Stimulated activated CD8-positive, alpha-beta memory T cell treated with anti-CD3 and anti-CD28 coated beads, Interleukin-15, amount 100 ng/mL, for 48 hours (primary cell): Measurements from ENCODE around the gene SPINT4.
"Not testable (repeated sequence)": the region's sequence is repeated elsewhere in the genome, so short reads cannot be mapped to it uniquely, and the experiment has no call there.

ENCODE experiments used
- DNase-seq, 2 donors: peaks; one replicate each; pipeline ENCODE4 v3.0.0-alpha.2; 2020; ENCODE audit warnings: low read depth in 2 of 2

The SPINT4 gene

GRCh38 chr20:45722047-45722446 is at the start of gene SPINT4:
TSS of gene SPINT4 (plus strand) at chr20:45722347. CDS start at chr20:45722368, 21 bp downstream.
- no peak for DNase-seq

- no peak for DNase-seq
Observed at GRCh38 chr20:45672765-45673164, 49.4 kb upstream of the SPINT4 start.

- DNase-seq, result no peak
Observed at GRCh38 chr20:45679650-45680049, 42.5 kb upstream of the SPINT4 start.

GRCh38 chr20:45685896-45686295 is 36.3 kb upstream of the SPINT4 start:
- DNase-seq, result no peak

GRCh38 chr20:45693346-45693745 is 28.8 kb upstream of the SPINT4 start:
- DNase-seq, result not testable (repeated sequence)

GRCh38 chr20:45695496-45695895 is 26.7 kb upstream of the SPINT4 start:
- no peak for DNase-seq

DNA sequence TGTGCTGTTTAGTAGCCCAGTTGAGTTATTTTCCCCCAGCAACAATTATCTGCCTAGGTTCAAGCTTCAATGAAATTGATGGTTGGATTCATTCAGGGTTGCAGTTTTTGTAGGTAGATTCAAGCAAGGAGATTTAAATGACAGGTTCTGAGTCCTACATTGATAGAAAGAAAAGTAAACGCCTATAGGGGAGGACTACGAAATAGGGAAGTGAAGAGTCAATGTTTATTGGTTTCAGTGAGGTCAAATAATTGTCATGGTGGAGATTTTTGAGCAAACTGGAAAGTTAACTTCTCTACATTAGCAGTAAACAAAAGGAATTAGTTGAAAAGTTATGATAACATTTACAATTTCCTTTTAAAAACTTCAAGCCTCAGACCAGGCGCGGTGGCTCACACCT is 21.0 kb upstream of the SPINT4 start:
- DNase-seq, result no peak

- DNase-seq, result no peak
Observed at GRCh38 chr20:45701873-45702272, 20.3 kb upstream of the SPINT4 start, which contains the start of gene WFDC13. TSS of gene WFDC13 (plus strand) at chr20:45702038. CDS start at chr20:45702124, 86 bp downstream.

DNA sequence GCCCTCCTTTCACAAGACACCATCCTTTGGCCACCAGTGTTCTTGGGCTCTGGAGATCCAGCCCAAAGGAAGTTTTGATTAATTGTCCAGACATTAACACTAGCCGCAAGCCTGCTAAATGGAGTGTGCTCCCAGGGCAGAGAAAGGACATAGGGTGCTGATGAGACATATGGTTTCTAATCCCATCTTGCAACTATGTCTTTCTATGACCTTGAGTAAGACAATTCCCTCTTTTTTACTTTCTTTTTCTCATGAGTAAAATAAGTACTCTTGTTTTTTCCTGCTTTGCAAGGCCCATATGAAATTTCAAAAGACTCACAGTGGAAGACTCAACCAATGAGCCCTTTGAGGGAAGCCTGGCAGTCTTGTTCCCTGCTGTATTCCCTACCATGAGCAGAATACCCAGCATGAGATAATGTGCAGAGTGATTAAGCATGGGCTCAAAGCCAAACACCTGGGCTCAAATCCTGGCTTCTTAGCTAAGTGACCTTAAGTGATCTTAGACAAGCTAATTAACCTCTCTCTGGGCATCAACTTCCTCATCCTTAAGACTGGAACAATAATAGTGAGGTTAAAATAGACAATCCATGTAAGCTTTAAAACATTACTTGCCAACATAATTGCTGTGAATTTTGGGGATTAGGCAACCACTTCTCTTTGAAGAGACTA is 17.0 kb upstream of the SPINT4 start, which contains the start of gene WFDC10B:
WFDC10B (minus strand) TSS at position 51 of the 669 bp plus-strand sequence. CDS start 19,027 bp downstream, outside the sequence.
- DNase-seq, result no peak

DNA sequence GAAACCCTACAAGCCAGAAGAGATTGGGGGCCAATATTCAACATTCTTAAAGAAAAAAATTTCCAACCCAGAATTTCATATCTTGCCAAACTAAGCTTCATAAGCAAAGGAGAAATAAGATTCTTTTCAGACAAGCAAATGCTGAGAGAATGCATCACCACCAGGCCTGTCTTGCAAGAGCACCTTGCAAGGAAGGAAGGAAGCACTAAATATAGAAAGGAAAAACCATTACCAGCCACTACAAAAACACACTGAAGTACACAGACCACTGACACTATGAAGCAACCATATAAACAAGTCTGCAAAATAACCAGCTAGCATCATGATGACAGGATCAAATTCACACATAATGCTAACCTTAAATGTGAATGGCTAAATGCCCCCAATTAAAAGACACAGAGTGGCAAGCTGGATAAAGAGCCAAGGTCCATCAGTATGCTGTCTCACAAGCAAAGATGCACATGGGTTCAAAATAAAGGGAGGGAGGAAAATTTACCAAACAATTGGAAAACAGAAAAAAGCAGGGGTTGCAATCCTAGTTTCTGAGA is 5.9 kb upstream of the SPINT4 start:
- DNase-seq, result not testable (repeated sequence)

DNA sequence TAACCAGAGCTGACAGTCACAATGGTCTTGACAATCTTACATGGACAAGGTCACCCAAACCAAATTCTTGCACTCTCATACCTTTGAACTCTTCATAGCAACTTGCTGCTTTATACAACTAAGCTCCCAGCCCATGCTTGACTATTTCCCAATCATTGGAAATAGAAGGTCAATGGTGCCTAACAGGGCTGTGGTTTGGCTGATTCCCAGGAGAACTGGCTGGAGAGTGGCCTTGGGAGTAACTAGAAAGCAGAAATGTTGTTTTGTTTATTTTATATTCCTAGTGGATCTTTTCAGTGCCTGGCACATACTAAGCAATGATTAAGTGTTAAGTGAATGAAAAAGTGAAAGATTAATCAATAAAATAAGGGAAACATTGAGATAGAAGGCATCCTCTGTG is 3.0 kb downstream of the SPINT4 start:
- no peak for DNase-seq

DNA sequence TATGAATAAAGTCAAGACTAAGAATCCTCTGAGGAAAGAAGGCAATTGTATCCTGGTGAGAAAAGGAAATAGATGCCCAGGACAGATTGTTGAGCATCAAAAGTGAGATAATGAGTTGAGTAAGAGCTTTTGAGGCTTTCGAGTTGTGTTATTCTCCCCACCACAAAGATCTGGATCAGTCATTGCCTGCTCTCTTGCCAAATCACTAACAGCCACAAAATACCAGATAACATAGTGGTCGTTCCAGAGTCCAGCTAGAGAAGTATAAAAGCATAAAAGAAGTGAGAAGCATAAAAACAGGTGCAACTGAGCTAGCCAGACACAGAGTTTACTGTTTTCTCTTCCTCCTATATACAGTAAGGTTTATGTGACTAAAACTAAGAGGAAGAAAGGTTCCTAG is 4.9 kb downstream of the SPINT4 start:
- no peak for DNase-seq

- DNase-seq, result no peak
Observed at GRCh38 chr20:45732199-45732598, 10.1 kb downstream of the SPINT4 start.

GRCh38 chr20:45735552-45735951 is 13.4 kb downstream of the SPINT4 start:
- no peak for DNase-seq

DNA sequence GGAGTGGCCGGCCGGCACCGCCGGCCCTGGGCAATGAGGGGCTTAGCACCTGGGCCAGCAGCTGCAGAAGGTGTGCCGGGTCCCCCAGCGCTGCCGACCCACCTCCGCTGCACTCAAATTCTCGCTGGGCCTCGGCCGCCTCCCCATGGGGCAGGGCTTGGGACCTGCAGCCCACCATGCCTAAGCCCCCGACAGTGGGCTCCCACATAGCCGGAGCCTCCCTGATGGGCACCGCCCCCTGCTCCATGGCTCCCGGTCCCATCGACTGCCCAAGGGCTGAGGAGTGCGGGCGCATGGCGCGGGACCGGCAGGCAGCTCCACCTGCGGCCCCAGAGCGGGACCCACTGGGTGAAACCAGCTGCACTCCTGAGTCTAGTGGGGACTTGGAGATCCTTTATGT is 13.8 kb downstream of the SPINT4 start:
- no peak for DNase-seq

DNA sequence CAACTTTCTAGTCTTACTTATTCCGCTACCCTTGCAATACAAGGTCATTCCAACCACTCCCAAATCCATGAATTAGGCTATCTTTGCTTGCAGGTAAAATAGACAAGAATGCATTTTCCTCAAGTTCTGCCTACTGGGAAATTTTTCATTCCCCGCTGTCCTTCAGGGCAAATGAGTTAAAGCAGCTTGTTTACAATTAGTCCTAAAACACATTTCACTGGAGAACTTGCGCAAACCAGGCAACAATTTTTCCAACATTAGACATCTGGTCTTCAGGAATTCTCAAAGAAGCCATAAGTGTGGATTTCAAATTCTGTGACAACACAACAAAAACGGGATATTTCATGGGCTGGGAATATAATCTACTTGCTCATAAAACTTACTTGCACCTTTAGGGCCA is 20.4 kb downstream of the SPINT4 start:
- DNase-seq, result no peak

DNA sequence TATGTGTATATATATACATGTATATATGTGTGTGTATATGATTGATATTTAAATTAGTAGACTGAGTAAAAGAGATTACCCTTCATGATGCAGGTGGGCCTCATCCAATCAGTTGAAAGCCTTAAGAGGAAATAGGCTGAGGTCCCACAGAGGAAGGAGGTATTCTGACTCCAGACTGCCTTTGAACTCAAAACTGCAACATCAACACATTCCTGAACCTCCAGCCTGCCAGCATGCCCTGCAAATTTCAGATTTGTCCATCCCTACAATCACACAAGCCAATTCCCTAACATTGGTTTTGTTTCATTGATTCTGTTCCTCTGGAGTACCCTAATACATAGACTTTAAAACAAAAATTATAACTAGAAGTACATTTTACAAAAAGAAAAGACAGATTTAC is 22.9 kb downstream of the SPINT4 start:
- no peak for DNase-seq

- no peak for DNase-seq
Observed at GRCh38 chr20:45751721-45752120, 29.6 kb downstream of the SPINT4 start.

DNA sequence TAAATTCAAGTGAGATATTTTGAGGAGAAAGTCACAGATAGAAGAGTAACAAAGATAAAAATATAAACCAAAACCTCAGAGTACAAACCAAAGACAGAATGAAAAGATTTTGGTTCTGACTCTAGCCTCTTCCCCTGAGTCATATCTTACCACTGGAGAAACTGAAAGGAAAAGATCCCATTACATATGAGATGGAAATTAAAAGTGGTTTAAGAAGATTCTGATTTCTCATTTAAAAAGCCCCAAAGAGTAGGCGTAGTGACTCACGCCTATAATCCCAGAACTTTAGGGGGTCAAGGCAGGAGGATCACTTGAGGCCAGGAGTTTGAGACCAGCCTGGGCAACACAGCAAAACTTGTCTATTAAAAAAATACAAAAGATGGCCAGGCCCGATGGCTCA is 30.6 kb downstream of the SPINT4 start:
- DNase-seq, result no peak

- DNase-seq, result no peak
Observed at GRCh38 chr20:45758096-45758495, 35.9 kb downstream of the SPINT4 start.

DNA sequence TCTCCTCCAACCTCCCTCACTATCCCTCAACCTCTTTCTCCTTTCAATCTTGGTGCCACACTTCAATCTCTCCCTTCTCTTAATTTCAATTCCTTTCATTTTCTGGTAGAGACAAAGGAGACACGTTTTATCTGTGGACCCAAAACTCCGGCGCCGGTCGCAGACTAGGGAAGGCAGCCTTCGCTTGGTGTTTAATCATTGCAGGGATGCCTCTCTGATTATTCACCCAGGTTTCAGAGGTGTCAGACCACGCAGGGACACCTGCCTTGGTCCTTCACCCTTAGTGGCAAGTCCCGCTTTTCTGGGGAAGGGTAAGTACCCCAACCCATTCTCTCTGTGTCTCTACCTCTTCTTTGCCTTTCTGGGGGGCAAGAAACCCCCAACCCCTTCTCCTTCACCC is 37.8 kb downstream of the SPINT4 start:
- not testable (repeated sequence) for DNase-seq

DNA sequence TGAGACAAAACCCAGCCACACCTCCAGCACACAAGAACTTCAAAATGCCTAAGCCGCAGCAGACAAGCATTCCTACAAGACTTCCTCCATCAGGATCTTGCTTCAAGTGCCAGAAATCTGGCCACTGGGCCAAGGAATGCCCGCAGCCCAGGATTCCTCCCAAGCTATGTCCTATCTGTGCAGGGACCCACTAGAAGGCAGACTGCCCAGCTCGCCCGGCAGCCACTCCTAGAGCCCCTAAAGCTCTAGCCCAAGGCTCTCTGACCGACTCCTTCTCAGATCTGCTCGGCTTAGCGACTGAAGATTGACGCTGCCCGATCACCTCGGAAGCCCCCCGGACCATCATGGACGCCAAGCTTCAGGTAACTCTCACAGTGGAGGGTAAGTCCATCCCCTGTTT is 39.8 kb downstream of the SPINT4 start:
- DNase-seq, result not testable (repeated sequence)

GRCh38 chr20:45764618-45765282 is 42.6 kb downstream of the SPINT4 start:
- not testable (repeated sequence) for DNase-seq
